Measurements from ENCODE around the gene MPPED2.

MPPED2 gene

GRCh38 chr11:30446520-30446919 is 139.6 kb downstream of the MPPED2 start:
- Mint-ChIP-seq H3K27ac (peak overlapping the region in 2 of 3 experiments; percentile 6 to 8), H3K9me3 (no peaks in the 10 kb centered on the region), H3K4me1 (peaks cover 17% of the 10 kb centered on the region), H3K4me3 (no peak overlapping the region), H3K36me3 (ENCODE audit: low read depth) (no peaks in the 10 kb centered on the region), H3K27me3 (ENCODE audit: low read depth) (peaks cover 29% of the 10 kb centered on the region)
- TF ChIP-seq CTCF (IDR thresholded peaks at IDR 0.05; ENCODE audit: unreplicated experiment in 3 of 3): no peak

GRCh38 chr11:30445056-30445455 is 141.1 kb downstream of the MPPED2 start:
- no peak for TF ChIP-seq CTCF (IDR thresholded peaks at IDR 0.05; ENCODE audit: unreplicated experiment in 3 of 3)
- Mint-ChIP-seq H3K4me3 (no peak overlapping the region), H3K36me3 (ENCODE audit: low read depth) (peaks cover 3% of the 10 kb centered on the region), H3K27ac (no peak overlapping the region), H3K4me1 (peaks cover 12% of the 10 kb centered on the region), H3K27me3 (ENCODE audit: low read depth) (peaks cover 29% of the 10 kb centered on the region), H3K9me3 (no peaks in the 10 kb centered on the region)

- no peak overlapping the region for H3K4me3 Mint-ChIP-seq
- no peaks in the 10 kb centered on the region for H3K9me3 Mint-ChIP-seq
- TF ChIP-seq CTCF (IDR thresholded peaks at IDR 0.05; ENCODE audit: unreplicated experiment in 3 of 3): no peak
- peaks cover 3% of the 10 kb centered on the region for H3K4me1 Mint-ChIP-seq
- H3K27me3 Mint-ChIP-seq (ENCODE audit: low read depth): peaks cover 3% of the 10 kb centered on the region
- H3K27ac Mint-ChIP-seq: no peak overlapping the region
- peaks cover 8% of the 10 kb centered on the region for H3K36me3 Mint-ChIP-seq (ENCODE audit: low read depth)
Measured at GRCh38 chr11:30440510-30440909, 145.6 kb downstream of the MPPED2 start.

GRCh38 chr11:30436801-30437200 is 149.4 kb downstream of the MPPED2 start:
- Mint-ChIP-seq H3K9me3 (no peaks in the 10 kb centered on the region), H3K4me3 (no peak overlapping the region), H3K27ac (no peak overlapping the region), H3K27me3 (ENCODE audit: low read depth) (no peaks in the 10 kb centered on the region), H3K4me1 (no peaks in the 10 kb centered on the region), H3K36me3 (ENCODE audit: low read depth) (peaks cover 17% of the 10 kb centered on the region)
- TF ChIP-seq CTCF (IDR thresholded peaks at IDR 0.05; ENCODE audit: unreplicated experiment in 3 of 3): no peak

GRCh38 chr11:30435488-30435887 is 150.7 kb downstream of the MPPED2 start:
- Mint-ChIP-seq H3K4me1 (no peaks in the 10 kb centered on the region), H3K4me3 (no peak overlapping the region), H3K27ac (peak overlapping the region in 2 of 3 experiments; percentile 2 to 12), H3K9me3 (no peaks in the 10 kb centered on the region), H3K27me3 (ENCODE audit: low read depth) (no peaks in the 10 kb centered on the region), H3K36me3 (ENCODE audit: low read depth) (peaks cover 14% of the 10 kb centered on the region)
- TF ChIP-seq CTCF (IDR thresholded peaks at IDR 0.05; ENCODE audit: unreplicated experiment in 3 of 3): no peak

GRCh38 chr11:30434901-30435300 is 151.3 kb downstream of the MPPED2 start:
- no peak overlapping the region for H3K4me3 Mint-ChIP-seq
- H3K9me3 Mint-ChIP-seq: no peaks in the 10 kb centered on the region
- H3K36me3 Mint-ChIP-seq (ENCODE audit: low read depth): peaks cover 15% of the 10 kb centered on the region
- peaks cover under 1% of the 10 kb centered on the region for H3K4me1 Mint-ChIP-seq
- no peaks in the 10 kb centered on the region for H3K27me3 Mint-ChIP-seq (ENCODE audit: low read depth)
- peak overlapping the region in 2 of 3 experiments; percentile 2 to 12 for H3K27ac Mint-ChIP-seq
- TF ChIP-seq CTCF (IDR thresholded peaks at IDR 0.05; ENCODE audit: unreplicated experiment in 3 of 3): no peak

All from nephron (organoid).